ENCODE measurements around the gene SLC29A4. TPM values are rescaled to one million over a fixed set of nuclear protein-coding genes. Genes with fewer than 3 reads are reported as not detected.

The SLC29A4 gene
- total RNA-seq = 1 to 10 TPM; 1.7 to 5.4 (median 3.6) TPM

GRCh38 chr7:5282543-5283316, at the start of gene SLC29A4:
TSS of gene SLC29A4 (plus strand) at chr7:5282943. CDS start at chr7:5287817, 4,874 bp downstream.
- H3K4me3 ChIP-seq = peak within 1 kb of the TSS; percentile 47 to 59 (median 54)
- ATAC-seq = peak; percentile 42 to 67
- no peak for DNase-seq
- intact Hi-C loops (cut with DNase I; ENCODE audit: low total_unique reads) = no loop called here
- H3K27ac ChIP-seq = no peak within 1 kb of the TSS
- H3K9me3 ChIP-seq = no peaks in the 10 kb centered on the region
- H3K36me3 ChIP-seq = no peaks in the 10 kb centered on the region
- in situ Hi-C loops (cut with MboI; ENCODE audit: low sequenced_read_pairs in 4 of 4) = no loop called here
- TF ChIP-seq CTCF (IDR thresholded peaks at IDR 0.05 in 4 of 5, conservative IDR thresholded peaks at IDR 0.05 in 1 of 5) (no peak), POLR2A (IDR thresholded peaks at IDR 0.05) (no peak)
- no peaks in the 10 kb centered on the region for H3K4me1 ChIP-seq
- H3K27me3 ChIP-seq = peaks cover 0 to 9% (median 6%) of the 10 kb centered on the region in 3 donors

GRCh38 chr7:5234852-5235831, 47.6 kb upstream of the SLC29A4 start:
- in situ Hi-C loops (cut with MboI; ENCODE audit: low sequenced_read_pairs in 4 of 4) = loop anchor here in 3 of 4 donors (10.0 to 25.0 kb wide), 2 partner anchors 220 to 227 kb away; no protein-coding TSS in a partner anchor
- H3K27ac ChIP-seq = no peak overlapping the region
- TF ChIP-seq CTCF (IDR thresholded peaks at IDR 0.05 in 4 of 5, conservative IDR thresholded peaks at IDR 0.05 in 1 of 5) = no peak
- TF ChIP-seq POLR2A (IDR thresholded peaks at IDR 0.05) = no peak
- peaks cover 0 to 25% of the 10 kb centered on the region in 2 donors for H3K36me3 ChIP-seq
- H3K9me3 ChIP-seq = no peaks in the 10 kb centered on the region
- ATAC-seq (no peak), DNase-seq (no peak)
- H3K4me3 ChIP-seq = no peak overlapping the region
- peaks cover 0 to 4% of the 10 kb centered on the region in 2 donors for H3K4me1 ChIP-seq
- intact Hi-C loops (cut with DNase I; ENCODE audit: low total_unique reads) = no loop called here
- H3K27me3 ChIP-seq = peaks cover 0 to 5% (median 0%) of the 10 kb centered on the region in 3 donors

GRCh38 chr7:5237286-5237685, 45.5 kb upstream of the SLC29A4 start:
- TF ChIP-seq POLR2A (IDR thresholded peaks at IDR 0.05) (peak; percentile 13 to 34), CTCF (IDR thresholded peaks at IDR 0.05 in 4 of 5, conservative IDR thresholded peaks at IDR 0.05 in 1 of 5) (no peak)
- in situ Hi-C loops (cut with MboI; ENCODE audit: low sequenced_read_pairs in 4 of 4) = loop anchor here in 3 of 4 donors (10.0 to 25.0 kb wide), 2 partner anchors 218 to 225 kb away; no protein-coding TSS in a partner anchor
- DNase-seq = peak; percentile 44 to 58
- Histone ChIP-seq H3K4me1 (peaks cover 5 to 10% of the 10 kb centered on the region in 2 donors), H3K36me3 (peaks cover 0 to 4% of the 10 kb centered on the region in 2 donors), H3K4me3 (peak overlapping the region in 1 of 4 donors; percentile 17), H3K9me3 (no peaks in the 10 kb centered on the region), H3K27me3 (peaks cover 0 to 5% (median 0%) of the 10 kb centered on the region in 3 donors), H3K27ac (peak overlapping the region in 1 of 4 donors; percentile 7)
- ATAC-seq = peak; percentile 52 to 55
- intact Hi-C loops (cut with DNase I; ENCODE audit: low total_unique reads) = no loop called here

GRCh38 chr7:5238500-5238899, 44.2 kb upstream of the SLC29A4 start:
- intact Hi-C loops (cut with DNase I; ENCODE audit: low total_unique reads) = no loop called here
- ATAC-seq (no peak), DNase-seq (no peak)
- peaks cover 5 to 10% of the 10 kb centered on the region in 2 donors for H3K4me1 ChIP-seq
- no peak overlapping the region for H3K27ac ChIP-seq
- H3K9me3 ChIP-seq = no peaks in the 10 kb centered on the region
- in situ Hi-C loops (cut with MboI; ENCODE audit: low sequenced_read_pairs in 4 of 4) = loop anchor here in 3 of 4 donors (10.0 to 25.0 kb wide), 2 partner anchors 216 to 224 kb away; no protein-coding TSS in a partner anchor
- H3K27me3 ChIP-seq = peaks cover 0 to 5% (median 0%) of the 10 kb centered on the region in 3 donors
- no peak overlapping the region for H3K4me3 ChIP-seq
- no peak for TF ChIP-seq POLR2A (IDR thresholded peaks at IDR 0.05)
- TF ChIP-seq CTCF (IDR thresholded peaks at IDR 0.05 in 4 of 5, conservative IDR thresholded peaks at IDR 0.05 in 1 of 5) = no peak
- no peaks in the 10 kb centered on the region for H3K36me3 ChIP-seq

All from gastrocnemius medialis (tissue), 4 donors.